NCI-H1436 treated with DMSO at 0.1 percent for 48 hours (cell line): ENCODE measurements around the gene TOR2A.

Source experiments
- DNase-seq: peaks from one replicate; lab custom pipeline; 2025; lab: John Stamatoyannopoulos, UW

The TOR2A gene

DNA sequence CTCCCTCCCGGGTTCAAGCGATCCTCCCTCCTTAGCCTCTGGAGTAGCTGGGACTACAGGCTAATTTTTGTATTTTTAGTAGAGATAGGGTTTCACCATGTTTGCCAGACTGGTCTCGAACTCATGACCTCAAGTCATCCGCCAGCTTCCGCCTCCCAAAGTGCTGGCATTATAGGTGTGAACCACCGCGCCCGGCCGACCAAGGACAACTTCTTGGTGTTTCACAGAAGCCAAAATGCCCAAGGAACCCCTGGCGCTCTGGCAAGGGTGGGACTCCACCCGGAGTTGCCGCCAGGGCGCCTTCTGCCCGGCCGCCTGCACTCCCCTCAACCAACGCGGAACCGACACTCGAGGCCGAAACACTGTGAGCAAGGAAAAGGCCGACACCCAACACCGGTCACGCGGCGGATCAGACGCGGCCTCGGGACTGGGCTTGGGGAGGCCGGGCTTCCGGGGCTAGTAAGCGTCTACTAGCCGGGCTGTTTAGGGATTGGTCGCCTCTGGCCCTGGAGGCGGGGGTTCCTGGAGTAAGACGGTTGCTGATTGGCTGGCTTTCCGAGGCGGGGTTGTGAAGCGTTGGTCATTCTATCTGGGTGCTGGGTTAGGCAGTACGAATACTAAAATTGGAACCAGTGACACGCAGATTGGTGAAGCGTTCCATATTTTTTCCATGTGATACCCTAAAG, 36.0 kb downstream of the TOR2A start:
- no peak for DNase-seq

GRCh38 chr9:127698386-127698785, 36.7 kb downstream of the TOR2A start:
- no peak for DNase-seq

DNA sequence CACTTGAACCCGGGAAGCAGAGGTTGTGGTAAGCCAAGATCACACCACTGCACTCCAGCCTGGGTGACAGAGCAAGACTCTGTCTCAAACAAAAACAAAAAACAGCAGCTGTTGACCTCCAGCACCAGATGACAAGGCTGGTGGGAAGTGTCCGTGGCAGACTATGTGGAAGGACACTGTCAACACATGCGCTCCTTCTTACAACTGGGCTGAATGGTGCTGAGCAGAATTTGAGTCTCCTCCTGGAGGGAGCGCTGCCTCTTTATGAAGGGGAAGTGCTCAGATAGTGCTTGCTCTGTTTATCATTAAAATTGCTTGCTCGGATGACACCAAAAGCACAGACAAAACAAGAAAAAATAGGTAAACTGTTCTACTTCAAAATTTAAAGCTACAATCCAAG, 37.5 kb downstream of the TOR2A start:
- no peak for DNase-seq

- no peak for DNase-seq
These were observed 40.0 kb downstream of the TOR2A start for GRCh38 chr9:127694890-127695720.

DNA sequence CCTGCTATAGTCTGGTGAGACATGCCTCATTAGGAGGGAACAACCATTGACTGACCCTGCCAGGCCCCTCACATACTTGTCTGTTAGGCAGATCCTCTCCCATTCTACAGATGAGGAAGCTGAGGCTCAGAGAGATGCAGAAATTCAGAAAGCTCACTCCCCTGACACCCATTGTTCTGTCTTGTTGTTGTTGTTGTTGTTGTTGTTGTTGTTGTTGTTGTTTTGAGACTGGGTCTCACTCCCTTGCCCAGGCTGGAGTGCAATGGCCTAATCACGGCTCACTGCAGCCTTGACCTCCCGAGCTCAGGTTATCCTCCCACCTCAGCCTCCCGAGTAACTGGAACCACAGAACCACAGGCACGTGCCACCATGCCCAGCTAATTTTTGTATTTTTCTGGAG, 41.4 kb downstream of the TOR2A start:
- DNase-seq, result no peak

DNA sequence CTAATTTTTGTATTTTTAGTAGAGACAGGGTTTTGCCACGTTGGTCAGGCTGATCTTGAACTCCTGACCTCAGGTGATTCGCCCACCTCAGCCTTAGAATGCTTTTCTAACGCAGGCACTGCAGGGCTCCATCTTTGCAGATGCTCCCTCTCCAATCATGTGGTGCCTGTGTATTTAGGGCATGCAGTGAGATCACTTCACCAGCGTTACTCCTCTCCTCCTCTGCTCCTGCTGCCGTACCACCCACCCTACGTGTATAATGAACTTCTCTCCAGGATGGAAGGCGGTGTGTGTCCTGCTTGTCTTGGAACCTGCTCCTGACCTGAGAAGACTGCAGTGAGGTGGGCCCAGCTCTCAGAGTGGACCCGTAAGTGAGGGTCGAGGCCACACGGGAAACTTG, 42.0 kb downstream of the TOR2A start:
- DNase-seq, result no peak

- DNase-seq, result no peak
These were observed 43.0 kb downstream of the TOR2A start for GRCh38 chr9:127692071-127692470.

DNA sequence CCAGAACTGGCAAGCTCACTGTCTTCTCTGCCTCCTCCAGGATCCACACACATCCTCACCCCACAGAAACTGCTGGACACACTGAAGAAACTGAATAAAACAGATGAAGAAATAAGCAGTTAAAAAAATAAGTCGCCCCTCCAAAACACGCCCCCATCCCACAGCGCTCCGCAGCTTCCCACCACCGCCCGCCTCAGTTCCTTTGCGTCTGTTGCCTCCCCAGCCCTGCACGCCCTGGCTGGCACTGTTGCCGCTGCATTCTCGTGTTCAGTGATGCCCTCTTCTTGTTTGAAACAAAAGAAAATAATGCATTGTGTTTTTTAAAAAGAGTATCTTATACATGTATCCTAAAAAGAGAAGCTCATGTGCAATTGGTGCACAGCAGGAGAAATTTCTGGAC, 44.4 kb downstream of the TOR2A start:
- no peak for DNase-seq

- DNase-seq, result no peak
These were observed 45.6 kb downstream of the TOR2A start for GRCh38 chr9:127689329-127690000.

DNA sequence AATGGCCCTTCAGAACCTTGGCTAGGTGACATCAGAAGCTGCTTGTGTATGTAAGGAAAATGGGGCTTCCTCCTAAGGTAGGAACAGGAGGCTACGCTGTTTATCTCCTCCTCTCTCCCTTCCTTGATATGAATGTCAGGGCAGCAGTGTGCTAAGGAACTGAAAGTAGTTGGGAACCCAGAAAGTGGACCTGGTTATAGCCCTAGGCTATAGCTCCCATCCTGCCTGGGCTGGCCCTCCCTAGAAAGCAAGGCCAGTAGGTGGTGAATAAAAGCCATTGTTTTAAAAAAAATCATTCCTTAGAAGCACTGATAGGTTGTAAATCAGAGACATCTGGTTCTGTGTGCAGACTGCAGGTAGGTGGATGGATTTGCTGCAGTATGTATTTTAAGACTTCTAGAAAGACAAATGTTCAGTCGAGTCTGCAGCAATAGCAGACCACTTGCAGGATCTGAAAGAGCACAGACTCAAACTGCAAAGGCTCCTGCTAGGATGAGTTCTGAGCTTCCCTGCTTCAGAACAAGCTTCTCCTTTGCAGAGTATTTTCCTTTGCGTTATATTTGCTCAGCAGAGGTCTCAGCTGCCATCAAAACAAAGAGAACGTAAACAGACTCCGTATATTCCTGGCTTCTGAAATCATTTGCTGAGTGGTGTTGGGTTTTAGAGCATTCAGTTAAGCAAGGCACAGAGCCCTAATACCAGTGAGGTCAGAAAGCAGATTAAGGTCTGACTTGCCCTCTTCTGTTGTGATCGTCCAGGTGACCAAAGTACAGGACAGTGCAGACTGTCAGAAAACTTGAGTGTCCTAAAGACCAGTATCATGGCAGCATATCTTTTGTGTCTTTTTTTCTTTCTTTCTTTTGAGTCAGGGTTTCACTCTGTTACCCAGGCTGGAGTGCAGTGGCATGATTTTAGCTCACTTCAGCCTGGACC, 48.4 kb downstream of the TOR2A start:
- DNase-seq, result no peak

DNA sequence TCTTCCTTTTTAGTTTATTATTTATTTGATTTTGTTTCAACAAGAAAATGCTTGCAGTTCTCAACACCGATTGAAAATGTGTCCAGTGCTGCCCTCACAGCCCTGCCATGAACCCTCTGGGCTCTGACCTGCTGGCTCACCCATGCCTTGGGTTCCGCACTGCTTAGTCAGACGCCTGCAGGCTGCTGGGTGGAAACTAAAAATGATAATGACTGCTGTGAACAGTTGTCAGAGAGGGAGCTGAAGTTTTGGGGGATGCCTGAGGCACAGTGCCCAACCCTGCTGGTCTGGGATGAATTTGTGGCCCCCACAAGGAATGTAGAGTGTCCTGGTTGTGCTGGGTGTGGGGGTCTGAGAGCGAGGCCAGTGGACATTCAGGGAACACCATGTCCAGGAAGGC, 50.5 kb downstream of the TOR2A start:
- no peak for DNase-seq

DNA sequence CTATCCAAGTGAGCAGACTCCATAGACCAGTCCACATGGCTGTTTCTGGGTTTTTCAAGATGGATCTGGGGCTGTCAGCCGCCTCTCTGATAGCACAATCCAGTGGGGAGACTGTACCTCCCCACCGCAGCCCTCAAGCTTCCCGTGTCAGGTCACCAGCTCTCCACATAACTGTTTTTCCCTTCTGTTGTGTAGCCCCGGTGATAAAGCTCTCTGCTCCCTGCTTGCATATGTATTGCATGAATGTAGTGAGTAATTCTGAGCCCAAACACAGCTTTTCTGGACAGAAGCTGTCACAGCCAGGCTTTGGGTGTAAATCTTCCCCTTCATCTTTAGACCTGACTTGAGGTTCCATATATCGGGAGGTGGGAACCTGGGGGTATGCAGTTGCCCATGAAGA, 51.4 kb downstream of the TOR2A start:
- DNase-seq, result no peak

GRCh38 chr9:127682351-127683136, 52.5 kb downstream of the TOR2A start:
- no peak for DNase-seq
